ENCODE results near the gene ARL10.

Gene ARL10

GRCh38 chr5:176353533-176353932 is 11.8 kb upstream of the ARL10 start:
- no peak for TF ChIP-seq CTCF (IDR thresholded peaks at IDR 0.05; ENCODE audit: insufficient read depth, low read depth, low read length, missing control alignments)

GRCh38 chr5:176355400-176356178 is 9.7 kb upstream of the ARL10 start:
- no peak for DNase-seq (ENCODE audit: low read depth)

More at GRCh38 chr5:176353533-176353932, 11.8 kb upstream of the ARL10 start:
- DNase-seq (ENCODE audit: low read depth), result no peak
- H3K4me3 ChIP-seq (ENCODE audit: low read depth, low read length), result no peak overlapping the region

GRCh38 chr5:176356179-176356566 is 9.1 kb upstream of the ARL10 start:
- no peak for DNase-seq (ENCODE audit: low read depth)
- no peak overlapping the region for H3K4me3 ChIP-seq (ENCODE audit: low read depth, low read length)
- TF ChIP-seq CTCF (IDR thresholded peaks at IDR 0.05; ENCODE audit: insufficient read depth, low read depth, low read length, missing control alignments), result no peak

More at GRCh38 chr5:176355400-176356178, 9.7 kb upstream of the ARL10 start:
- no peak overlapping the region for H3K4me3 ChIP-seq (ENCODE audit: low read depth, low read length)
- no peak for TF ChIP-seq CTCF (IDR thresholded peaks at IDR 0.05; ENCODE audit: insufficient read depth, low read depth, low read length, missing control alignments)

GRCh38 chr5:176359658-176360057 is 5.6 kb upstream of the ARL10 start:
- no peak for DNase-seq (ENCODE audit: low read depth)
- TF ChIP-seq CTCF (IDR thresholded peaks at IDR 0.05; ENCODE audit: insufficient read depth, low read depth, low read length, missing control alignments), result no peak
- no peak overlapping the region for H3K4me3 ChIP-seq (ENCODE audit: low read depth, low read length)

- DNase-seq (ENCODE audit: low read depth), result peak; percentile 20
- TF ChIP-seq CTCF (IDR thresholded peaks at IDR 0.05; ENCODE audit: insufficient read depth, low read depth, low read length, missing control alignments), result no peak
- H3K4me3 ChIP-seq (ENCODE audit: low read depth, low read length), result peak overlapping the region; percentile 93
These were observed 4.3 kb upstream of the ARL10 start for GRCh38 chr5:176360894-176361436.

- peak; percentile 95 for DNase-seq (ENCODE audit: low read depth)
- peak within 1 kb of the TSS; percentile 93 for H3K4me3 ChIP-seq (ENCODE audit: low read depth, low read length)
- no peak for TF ChIP-seq CTCF (IDR thresholded peaks at IDR 0.05; ENCODE audit: insufficient read depth, low read depth, low read length, missing control alignments)
These were observed 3.7 kb upstream of the ARL10 start, which contains the start of gene KIAA1191 for GRCh38 chr5:176361437-176362232. TSS of gene KIAA1191 (minus strand) at chr5:176361764. CDS start at chr5:176359508, 2,256 bp downstream.

All from GM12865 (cell line).